HCT116 (cell line): ENCODE data around the gene MYL4.

Experiments
- ATF3 ChIP-seq: IDR thresholded peaks from 2 replicates; pipeline ENCODE4 v1.6.1; 2012
- CTCF ChIP-seq, 3 experiments: fragments of 200-600 bp in 1 of 3; sonication (generic) in 1 of 3; IDR thresholded peaks in 2 of 3; conservative IDR thresholded peaks in 1 of 3; 2 replicates each; pipeline ENCODE4 v1.5.1; 2012 to 2017; ENCODE audit warnings: low read depth in 2 of 3, low read length in 2 of 3, antibody characterized with exemption in 1 of 3, borderline replicate concordance in 1 of 3, control low read depth in 1 of 3, mild to moderate bottlenecking in 1 of 3, mixed read lengths in 1 of 3, mixed run types in 1 of 3, moderate library complexity in 1 of 3; ENCODE audit not compliant: insufficient read depth in 1 of 3
- EZH2 ChIP-seq: fragments of 200-600 bp; sonication (generic); IDR thresholded peaks from 2 replicates; pipeline ENCODE4 v1.6.1; 2017; ENCODE audit warnings: antibody characterized with exemption, mixed run types
- EZH2phosphoT487 ChIP-seq: fragments of 200-600 bp; IDR thresholded peaks from 2 replicates; pipeline ENCODE4 v1.6.1; 2018; ENCODE audit warnings: antibody characterized with exemption, borderline replicate concordance
- JUND ChIP-seq: IDR thresholded peaks from 2 replicates; pipeline ENCODE4 v1.6.1; 2012
- MAX ChIP-seq: IDR thresholded peaks from 2 replicates; pipeline ENCODE4 v1.6.1; 2012
- POLR2A ChIP-seq: IDR thresholded peaks from 2 replicates; pipeline ENCODE4 v1.7.0; 2011; ENCODE audit warnings: borderline replicate concordance; ENCODE audit not compliant: insufficient read depth, insufficient read length; ENCODE audit errors: extremely low read depth
- POLR2AphosphoS5 ChIP-seq: IDR thresholded peaks from 2 replicates; pipeline ENCODE4 v1.6.1; 2011; ENCODE audit warnings: mild to moderate bottlenecking, low read depth, low read length, moderate library complexity
- REST ChIP-seq: IDR thresholded peaks from 2 replicates; pipeline ENCODE4 v1.6.1; 2012; ENCODE audit warnings: low read depth
- SIN3A ChIP-seq: IDR thresholded peaks from 2 replicates; pipeline ENCODE4 v1.6.1; 2012; ENCODE audit warnings: low read depth
- SP1 ChIP-seq: IDR thresholded peaks from 2 replicates; pipeline ENCODE4 v1.6.1; 2012; ENCODE audit warnings: low read depth
- SRF ChIP-seq: IDR thresholded peaks from 2 replicates; pipeline ENCODE4 v1.6.1; 2012; ENCODE audit warnings: low read depth
- YY1 ChIP-seq: IDR thresholded peaks from 2 replicates; pipeline ENCODE4 v1.6.1; 2011; ENCODE audit warnings: low read length, low read depth, moderate library complexity, mild to moderate bottlenecking; ENCODE audit not compliant: insufficient replicate concordance; ENCODE audit errors: extremely low read depth

GRCh38 chr17:47176389-47176826 lies 32.7 kb upstream of the MYL4 start:
- no peak for TF ChIP-seq CTCF (IDR thresholded peaks at IDR 0.05 in 2 of 3, conservative IDR thresholded peaks at IDR 0.05 in 1 of 3; ENCODE audit: borderline replicate concordance in 1 of 3, insufficient read depth in 1 of 3, low read depth in 2 of 3, low read length in 2 of 3)
- TF ChIP-seq EZH2: no peak
- no peak for TF ChIP-seq JUND
- TF ChIP-seq POLR2AphosphoS5: no peak
- TF ChIP-seq YY1: no peak
- TF ChIP-seq SRF: no peak
- no peak for TF ChIP-seq SP1
- no peak for TF ChIP-seq SIN3A
- TF ChIP-seq POLR2A: no peak
- TF ChIP-seq MAX: no peak
- TF ChIP-seq EZH2phosphoT487: no peak
- TF ChIP-seq ATF3: no peak
- TF ChIP-seq REST: no peak
